NCI-H2227 treated with DMSO at 0.1 percent for 48 hours (cell line): Measurements from ENCODE around the gene UPK3BL2.
"Not testable (repeated sequence)": the region's sequence is repeated elsewhere in the genome, so short reads cannot be mapped to it uniquely, and the experiment has no call there.

Experiments
- DNase-seq: peaks from one replicate; lab custom pipeline; 2025; lab: John Stamatoyannopoulos, UW

Gene UPK3BL2

DNA sequence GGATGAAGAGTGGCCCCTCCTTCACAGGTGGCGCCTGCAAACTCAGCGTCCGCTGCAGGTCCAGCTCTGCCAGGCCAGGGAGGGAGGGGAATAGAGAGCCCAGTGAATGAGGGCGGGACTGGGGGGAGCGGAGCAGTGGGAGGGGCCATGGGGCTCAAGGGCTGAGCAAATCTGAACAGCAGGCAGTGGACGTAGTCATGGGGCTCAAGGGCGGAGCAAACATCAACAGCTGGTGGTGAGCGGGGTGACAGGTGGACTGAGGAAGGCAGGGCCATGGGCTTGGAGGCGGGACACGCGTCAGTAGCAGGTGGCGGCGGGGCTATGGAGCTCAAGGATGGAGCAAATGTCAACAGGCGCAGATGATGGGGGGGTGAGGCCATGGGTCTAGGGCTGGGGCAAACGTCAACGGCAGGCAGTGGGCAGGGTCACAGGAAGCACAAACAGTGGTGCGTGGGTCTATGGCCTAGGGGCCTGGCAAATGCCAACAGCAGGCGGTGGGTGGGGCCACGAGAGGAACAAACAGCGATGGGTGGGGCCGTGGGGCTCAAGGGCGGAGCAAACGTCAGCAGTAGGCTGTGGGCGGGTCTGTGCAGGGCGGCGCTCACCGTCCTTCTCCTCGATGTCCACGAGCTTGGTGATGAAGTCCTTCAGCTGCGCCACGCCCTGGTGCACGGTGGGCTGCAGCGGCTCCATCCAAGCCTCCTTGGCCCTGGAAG lies 50.1 kb downstream of the UPK3BL2 start:
- not testable (repeated sequence) for DNase-seq

DNA sequence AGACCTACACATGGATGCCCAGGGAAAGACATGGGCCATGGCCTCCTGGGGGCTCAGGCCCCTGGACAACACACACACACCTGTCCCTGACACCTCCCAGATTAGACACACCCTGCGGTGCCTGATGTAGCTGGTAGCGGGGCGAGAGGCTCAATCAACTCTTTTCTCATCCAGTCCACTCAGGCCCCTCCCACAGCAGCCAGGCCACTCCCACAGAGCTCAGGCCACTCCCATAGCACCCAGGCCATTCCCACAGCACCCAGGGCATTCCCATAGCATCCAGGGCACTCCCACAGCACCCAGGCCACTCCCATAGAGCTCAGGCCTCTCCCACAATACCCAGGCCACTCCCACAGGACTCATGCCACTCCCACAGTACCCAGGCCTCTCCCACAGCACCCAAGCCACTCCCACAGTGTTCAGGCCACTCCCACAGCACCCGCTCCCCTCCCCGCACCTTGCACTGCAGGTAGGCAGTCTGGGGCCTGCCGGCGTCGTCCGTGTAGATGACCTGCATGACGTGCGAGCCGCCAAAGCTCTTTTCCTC lies 52.9 kb downstream of the UPK3BL2 start:
- not testable (repeated sequence) for DNase-seq
